Fibroblast of lung (primary cell): ENCODE measurements around the gene GUF1.

Experiments
- EZH2 ChIP-seq: IDR thresholded peaks from 2 replicates; pipeline ENCODE4 v1.5.1; 2012; ENCODE audit warnings: low read length, control low read depth, mild to moderate bottlenecking; ENCODE audit errors: missing control alignments
- TF ChIP-seq, protein P1 (sequence below), 2 donors: IDR thresholded peaks in 1 of 2; conservative IDR thresholded peaks in 1 of 2; 1 replicate in 1 of 2; 2 replicates in 1 of 2; pipeline ENCODE4 v1.5.1; 2011 to 2012; ENCODE audit warnings: low read length in 2 of 2, control low read depth in 1 of 2, inconsistent platforms in 1 of 2, low read depth in 1 of 2, mild to moderate bottlenecking in 1 of 2

DNA sequence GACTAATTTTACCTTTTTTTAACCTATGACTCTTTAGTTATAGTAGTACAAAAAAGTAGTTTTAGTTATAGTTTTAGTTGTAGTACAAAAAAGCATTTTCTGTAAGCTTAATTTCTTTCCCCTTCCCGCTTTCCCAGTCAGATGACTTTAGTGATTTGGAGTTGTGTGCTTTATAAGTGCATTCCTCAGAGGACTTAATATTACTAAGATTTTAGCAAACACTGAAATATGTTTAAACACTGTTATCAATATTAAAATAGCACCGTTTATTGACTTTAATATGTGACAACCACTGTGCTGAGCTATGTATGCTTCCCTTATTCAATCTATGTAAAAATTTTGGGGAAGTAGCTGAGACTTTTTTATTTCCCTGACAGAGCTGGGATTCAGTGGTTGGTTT, 22.8 kb downstream of the GUF1 start:
- TF ChIP-seq, protein P1, sequence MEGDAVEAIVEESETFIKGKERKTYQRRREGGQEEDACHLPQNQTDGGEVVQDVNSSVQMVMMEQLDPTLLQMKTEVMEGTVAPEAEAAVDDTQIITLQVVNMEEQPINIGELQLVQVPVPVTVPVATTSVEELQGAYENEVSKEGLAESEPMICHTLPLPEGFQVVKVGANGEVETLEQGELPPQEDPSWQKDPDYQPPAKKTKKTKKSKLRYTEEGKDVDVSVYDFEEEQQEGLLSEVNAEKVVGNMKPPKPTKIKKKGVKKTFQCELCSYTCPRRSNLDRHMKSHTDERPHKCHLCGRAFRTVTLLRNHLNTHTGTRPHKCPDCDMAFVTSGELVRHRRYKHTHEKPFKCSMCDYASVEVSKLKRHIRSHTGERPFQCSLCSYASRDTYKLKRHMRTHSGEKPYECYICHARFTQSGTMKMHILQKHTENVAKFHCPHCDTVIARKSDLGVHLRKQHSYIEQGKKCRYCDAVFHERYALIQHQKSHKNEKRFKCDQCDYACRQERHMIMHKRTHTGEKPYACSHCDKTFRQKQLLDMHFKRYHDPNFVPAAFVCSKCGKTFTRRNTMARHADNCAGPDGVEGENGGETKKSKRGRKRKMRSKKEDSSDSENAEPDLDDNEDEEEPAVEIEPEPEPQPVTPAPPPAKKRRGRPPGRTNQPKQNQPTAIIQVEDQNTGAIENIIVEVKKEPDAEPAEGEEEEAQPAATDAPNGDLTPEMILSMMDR (conservative IDR thresholded peaks at IDR 0.05 in 1 of 2, IDR thresholded peaks at IDR 0.05 in 1 of 2; ENCODE audit: low read depth in 1 of 2, low read length in 2 of 2) = no peak
- no peak for TF ChIP-seq EZH2
